ENCODE measurements around the gene NFIC. TPM values are rescaled to one million over a fixed set of nuclear protein-coding genes. Genes with fewer than 3 reads are reported as not detected.

Gene NFIC
- total RNA-seq, 1 experiment from 2014 or later, result 8.0 TPM

DNA sequence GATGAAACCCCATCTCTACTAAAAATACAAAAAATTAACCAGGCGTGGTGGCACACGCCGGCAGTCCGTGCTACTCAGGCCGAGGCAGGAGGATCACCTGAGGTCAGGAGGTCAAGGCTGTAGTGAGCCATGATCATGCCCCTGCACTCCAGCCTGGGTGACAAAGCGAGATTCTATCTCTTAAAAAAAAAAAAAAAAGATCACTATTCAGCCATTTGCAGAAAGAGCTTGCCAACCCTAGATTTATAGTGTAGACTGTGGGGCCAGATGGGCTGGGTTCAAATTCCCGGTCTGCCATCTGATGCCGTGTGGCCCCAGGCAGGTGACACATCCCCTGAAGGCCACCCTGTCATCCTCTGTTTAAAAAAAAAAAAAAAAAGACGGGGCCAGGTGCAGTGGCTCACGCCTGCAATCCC is 85.1 kb downstream of the NFIC start:
- no peak overlapping the region for H2AFZ ChIP-seq (ENCODE audit: low read length)
- H3K4me2 ChIP-seq (ENCODE audit: insufficient read depth, insufficient read length, low read length), result no peak overlapping the region
- H4K8ac ChIP-seq (replicated peaks; ENCODE audit: insufficient read length, low read depth, low read length), result no peak overlapping the region
- Mint-ChIP-seq H3K4me1 (no peaks in the 10 kb centered on the region), H3K27ac (no peak overlapping the region; a peak in 1 of 7 replicates), H3K36me3 (ENCODE audit: insufficient read depth in 1 of 3, low read depth in 3 of 3) (no peaks in the 10 kb centered on the region), H3K9me3 (no peaks in the 10 kb centered on the region), H3K27me3 (ENCODE audit: low read depth) (no peaks in the 10 kb centered on the region; the same call in 1 of the 2 replicates), H3K4me3 (no peak overlapping the region)
- no peak overlapping the region for H4K91ac ChIP-seq (ENCODE audit: insufficient read length, low read depth, low read length)
- no peak overlapping the region for H2BK12ac ChIP-seq (ENCODE audit: insufficient read length, low read depth, low read length)
- no peak overlapping the region for H3K23ac ChIP-seq (ENCODE audit: insufficient read length, low read depth, low read length)
- H3K9me3 ChIP-seq (ENCODE audit: control insufficient read depth, low read depth, low read length), result no peaks in the 10 kb centered on the region
- no peaks in the 10 kb centered on the region for H3K79me1 ChIP-seq (ENCODE audit: insufficient read depth, low read depth, low read length, poor library complexity, severe bottlenecking)
- no peak overlapping the region for H3K27ac ChIP-seq (ENCODE audit: insufficient read length, low read depth, low read length)
- no peak overlapping the region for H3T11ph ChIP-seq (ENCODE audit: low read length)
- H3K4me1 ChIP-seq (ENCODE audit: insufficient read depth, low read length), result no peaks in the 10 kb centered on the region
- H3K23me2 ChIP-seq (ENCODE audit: insufficient read length, low read depth, low read length, poor library complexity, severe bottlenecking), result no peaks in the 10 kb centered on the region
- peaks cover 2% of the 10 kb centered on the region for H4K20me1 ChIP-seq (ENCODE audit: control insufficient read depth, insufficient read depth, insufficient read length)
- no peak overlapping the region for H3K4ac ChIP-seq (ENCODE audit: low read depth, low read length)
- H3K79me2 ChIP-seq (ENCODE audit: insufficient read depth, low read length), result no peaks in the 10 kb centered on the region
- no peak overlapping the region for H2BK15ac ChIP-seq (ENCODE audit: low read depth, low read length)
- no CpG with 5 or more reads among the region's 10 CpGs for WGBS (ENCODE audit: extremely low coverage, insufficient read length, low lambda C conversion rate)
- DNase-seq, result no peak
- H2BK120ac ChIP-seq (ENCODE audit: low read depth, low read length, poor library complexity, severe bottlenecking), result no peak overlapping the region
- no peak overlapping the region for H3K18ac ChIP-seq (ENCODE audit: insufficient read length, low read depth, low read length)
- H3K27me3 ChIP-seq (ENCODE audit: insufficient read depth, low read length), result no peaks in the 10 kb centered on the region
- H4K5ac ChIP-seq (ENCODE audit: insufficient read length, low read depth, low read length), result no peak overlapping the region
- H2BK5ac ChIP-seq (ENCODE audit: insufficient read length, low read length), result no peak overlapping the region
- H2AK5ac ChIP-seq (ENCODE audit: insufficient read length, low read length), result no peak overlapping the region
- H3K56ac ChIP-seq (ENCODE audit: insufficient read length, low read depth, low read length), result no peak overlapping the region
- H3K9ac ChIP-seq (ENCODE audit: extremely low read depth, insufficient read length, low read length), result no peak overlapping the region
- TF ChIP-seq, protein P1, sequence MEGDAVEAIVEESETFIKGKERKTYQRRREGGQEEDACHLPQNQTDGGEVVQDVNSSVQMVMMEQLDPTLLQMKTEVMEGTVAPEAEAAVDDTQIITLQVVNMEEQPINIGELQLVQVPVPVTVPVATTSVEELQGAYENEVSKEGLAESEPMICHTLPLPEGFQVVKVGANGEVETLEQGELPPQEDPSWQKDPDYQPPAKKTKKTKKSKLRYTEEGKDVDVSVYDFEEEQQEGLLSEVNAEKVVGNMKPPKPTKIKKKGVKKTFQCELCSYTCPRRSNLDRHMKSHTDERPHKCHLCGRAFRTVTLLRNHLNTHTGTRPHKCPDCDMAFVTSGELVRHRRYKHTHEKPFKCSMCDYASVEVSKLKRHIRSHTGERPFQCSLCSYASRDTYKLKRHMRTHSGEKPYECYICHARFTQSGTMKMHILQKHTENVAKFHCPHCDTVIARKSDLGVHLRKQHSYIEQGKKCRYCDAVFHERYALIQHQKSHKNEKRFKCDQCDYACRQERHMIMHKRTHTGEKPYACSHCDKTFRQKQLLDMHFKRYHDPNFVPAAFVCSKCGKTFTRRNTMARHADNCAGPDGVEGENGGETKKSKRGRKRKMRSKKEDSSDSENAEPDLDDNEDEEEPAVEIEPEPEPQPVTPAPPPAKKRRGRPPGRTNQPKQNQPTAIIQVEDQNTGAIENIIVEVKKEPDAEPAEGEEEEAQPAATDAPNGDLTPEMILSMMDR (conservative IDR thresholded peaks at IDR 0.05), result no peak
- H3K14ac ChIP-seq (ENCODE audit: insufficient read depth, low read length), result no peak overlapping the region
- no peak overlapping the region for H2BK20ac ChIP-seq (ENCODE audit: low read depth, low read length, poor library complexity, severe bottlenecking)
